HL-60 (cell line): ENCODE measurements around the gene SPON1.

Experiments used
- DNase-seq, 2 experiments: peaks; one replicate each; pipeline ENCODE4 v3.0.0-alpha.2; 2010 to 2020; ENCODE audit warnings: low read depth in 1 of 2, low spot score in 1 of 2
- H3K27ac ChIP-seq: fragments of 250-450 bp; sonication (Bioruptor Pico); replicated peaks from 2 replicates; pipeline ENCODE4 v1.5.1; 2020; ENCODE audit warnings: mild to moderate bottlenecking, moderate library complexity
- H3K27me3 ChIP-seq: fragments of 250-450 bp; sonication (Bioruptor Pico); 2 replicates; pipeline ENCODE4 v1.5.1; 2021; ENCODE audit warnings: mild to moderate bottlenecking, moderate library complexity; ENCODE audit not compliant: insufficient read depth, poor library complexity, severe bottlenecking
- H3K4me3 ChIP-seq: replicated peaks from 2 replicates; pipeline ENCODE4 v1.5.1; 2011; ENCODE audit warnings: mild to moderate bottlenecking, control low read depth, low read length; ENCODE audit not compliant: insufficient read depth
- GABPA ChIP-seq: IDR thresholded peaks from 2 replicates; pipeline ENCODE4 v1.6.1; 2012; ENCODE audit warnings: low read depth
- POLR2AphosphoS5 ChIP-seq: IDR thresholded peaks from 2 replicates; pipeline ENCODE4 v1.6.1; 2012; ENCODE audit warnings: low read depth
- SPI1 ChIP-seq: IDR thresholded peaks from 2 replicates; pipeline ENCODE4 v1.6.1; 2012; ENCODE audit warnings: low read depth, mild to moderate bottlenecking, borderline replicate concordance
- TF ChIP-seq, protein P1 (sequence below): IDR thresholded peaks from 2 replicates; pipeline ENCODE4 v1.6.1; 2012; ENCODE audit warnings: low read depth; ENCODE audit not compliant: insufficient replicate concordance
- TF ChIP-seq, protein P2 (sequence below): IDR thresholded peaks from one replicate; pipeline ENCODE4 v1.5.1; 2011; ENCODE audit warnings: low read length, control low read depth, inconsistent platforms; ENCODE audit not compliant: insufficient read depth

Gene SPON1

DNA sequence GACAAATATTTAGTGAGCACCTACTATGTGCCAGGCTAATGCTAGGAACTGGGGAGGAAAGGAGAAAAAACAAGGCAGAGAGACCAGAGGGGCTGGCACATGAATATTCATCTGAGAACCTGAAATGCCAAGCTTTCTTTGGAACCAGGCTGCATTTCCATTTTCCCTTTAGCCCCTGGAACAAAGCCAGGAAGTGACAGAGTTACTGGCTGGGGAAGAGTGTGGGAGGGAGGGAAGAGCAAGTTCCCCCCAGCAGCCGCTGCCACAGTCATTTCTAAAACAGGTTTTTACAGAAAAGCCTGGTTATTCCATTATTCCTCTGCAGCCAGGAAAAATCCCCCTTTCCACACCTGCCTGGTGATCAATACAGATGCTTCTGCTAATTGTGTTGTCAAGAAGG lies 97.0 kb downstream of the SPON1 start:
- Histone ChIP-seq H3K27ac (no peak overlapping the region), H3K27me3 (no peaks in the 10 kb centered on the region), H3K4me3 (no peak overlapping the region)
- TF ChIP-seq, protein P1, sequence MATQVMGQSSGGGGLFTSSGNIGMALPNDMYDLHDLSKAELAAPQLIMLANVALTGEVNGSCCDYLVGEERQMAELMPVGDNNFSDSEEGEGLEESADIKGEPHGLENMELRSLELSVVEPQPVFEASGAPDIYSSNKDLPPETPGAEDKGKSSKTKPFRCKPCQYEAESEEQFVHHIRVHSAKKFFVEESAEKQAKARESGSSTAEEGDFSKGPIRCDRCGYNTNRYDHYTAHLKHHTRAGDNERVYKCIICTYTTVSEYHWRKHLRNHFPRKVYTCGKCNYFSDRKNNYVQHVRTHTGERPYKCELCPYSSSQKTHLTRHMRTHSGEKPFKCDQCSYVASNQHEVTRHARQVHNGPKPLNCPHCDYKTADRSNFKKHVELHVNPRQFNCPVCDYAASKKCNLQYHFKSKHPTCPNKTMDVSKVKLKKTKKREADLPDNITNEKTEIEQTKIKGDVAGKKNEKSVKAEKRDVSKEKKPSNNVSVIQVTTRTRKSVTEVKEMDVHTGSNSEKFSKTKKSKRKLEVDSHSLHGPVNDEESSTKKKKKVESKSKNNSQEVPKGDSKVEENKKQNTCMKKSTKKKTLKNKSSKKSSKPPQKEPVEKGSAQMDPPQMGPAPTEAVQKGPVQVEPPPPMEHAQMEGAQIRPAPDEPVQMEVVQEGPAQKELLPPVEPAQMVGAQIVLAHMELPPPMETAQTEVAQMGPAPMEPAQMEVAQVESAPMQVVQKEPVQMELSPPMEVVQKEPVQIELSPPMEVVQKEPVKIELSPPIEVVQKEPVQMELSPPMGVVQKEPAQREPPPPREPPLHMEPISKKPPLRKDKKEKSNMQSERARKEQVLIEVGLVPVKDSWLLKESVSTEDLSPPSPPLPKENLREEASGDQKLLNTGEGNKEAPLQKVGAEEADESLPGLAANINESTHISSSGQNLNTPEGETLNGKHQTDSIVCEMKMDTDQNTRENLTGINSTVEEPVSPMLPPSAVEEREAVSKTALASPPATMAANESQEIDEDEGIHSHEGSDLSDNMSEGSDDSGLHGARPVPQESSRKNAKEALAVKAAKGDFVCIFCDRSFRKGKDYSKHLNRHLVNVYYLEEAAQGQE: no peak
- no peak for TF ChIP-seq POLR2AphosphoS5
- TF ChIP-seq, protein P2, sequence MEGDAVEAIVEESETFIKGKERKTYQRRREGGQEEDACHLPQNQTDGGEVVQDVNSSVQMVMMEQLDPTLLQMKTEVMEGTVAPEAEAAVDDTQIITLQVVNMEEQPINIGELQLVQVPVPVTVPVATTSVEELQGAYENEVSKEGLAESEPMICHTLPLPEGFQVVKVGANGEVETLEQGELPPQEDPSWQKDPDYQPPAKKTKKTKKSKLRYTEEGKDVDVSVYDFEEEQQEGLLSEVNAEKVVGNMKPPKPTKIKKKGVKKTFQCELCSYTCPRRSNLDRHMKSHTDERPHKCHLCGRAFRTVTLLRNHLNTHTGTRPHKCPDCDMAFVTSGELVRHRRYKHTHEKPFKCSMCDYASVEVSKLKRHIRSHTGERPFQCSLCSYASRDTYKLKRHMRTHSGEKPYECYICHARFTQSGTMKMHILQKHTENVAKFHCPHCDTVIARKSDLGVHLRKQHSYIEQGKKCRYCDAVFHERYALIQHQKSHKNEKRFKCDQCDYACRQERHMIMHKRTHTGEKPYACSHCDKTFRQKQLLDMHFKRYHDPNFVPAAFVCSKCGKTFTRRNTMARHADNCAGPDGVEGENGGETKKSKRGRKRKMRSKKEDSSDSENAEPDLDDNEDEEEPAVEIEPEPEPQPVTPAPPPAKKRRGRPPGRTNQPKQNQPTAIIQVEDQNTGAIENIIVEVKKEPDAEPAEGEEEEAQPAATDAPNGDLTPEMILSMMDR: no peak
- no peak for DNase-seq

DNA sequence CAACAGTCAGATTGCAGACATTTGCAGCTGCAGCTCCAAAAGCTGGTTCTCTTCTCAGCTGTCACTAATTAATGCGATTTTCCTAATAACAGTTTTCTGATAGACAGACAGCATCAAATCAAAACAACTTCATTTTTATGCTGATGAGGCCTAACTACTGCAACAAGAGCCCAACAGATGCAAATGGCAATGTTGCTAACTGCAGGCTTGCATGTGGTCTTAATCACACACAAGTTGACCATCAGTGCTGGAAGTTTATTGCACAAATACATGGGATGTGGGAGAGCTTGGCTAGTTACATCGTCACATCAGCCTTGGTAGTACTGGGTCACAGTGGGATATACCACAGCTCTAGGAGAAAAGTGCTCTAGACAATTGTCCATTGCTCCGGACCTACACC lies 99.2 kb downstream of the SPON1 start:
- H3K27me3 ChIP-seq: no peaks in the 10 kb centered on the region
- no peak overlapping the region for H3K27ac ChIP-seq
- no peak overlapping the region for H3K4me3 ChIP-seq
- DNase-seq: no peak
- TF ChIP-seq GABPA (no peak), POLR2AphosphoS5 (no peak), SPI1 (no peak)
- TF ChIP-seq, protein P1: no peak

DNA sequence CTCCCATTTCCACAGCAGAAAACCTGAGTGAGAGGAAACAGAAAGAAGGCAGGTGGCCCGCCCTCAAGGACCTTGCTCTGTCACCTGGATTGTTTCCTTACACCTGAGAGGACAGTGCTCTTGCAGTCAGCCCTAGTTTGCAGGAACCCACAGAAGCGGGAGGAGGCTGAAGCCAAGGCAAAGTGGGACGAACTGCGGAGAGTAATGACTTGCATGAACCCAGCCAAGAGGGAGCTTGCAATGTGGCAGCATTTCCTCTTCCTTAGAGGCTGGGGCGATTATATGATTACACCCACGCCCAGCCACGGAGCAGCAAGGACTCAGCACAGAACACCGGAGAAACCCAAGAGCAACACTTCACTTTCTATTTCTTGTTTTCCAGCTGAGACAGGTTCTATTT lies 102.6 kb downstream of the SPON1 start:
- Histone ChIP-seq H3K4me3 (no peak overlapping the region), H3K27me3 (no peaks in the 10 kb centered on the region), H3K27ac (no peak overlapping the region)
- no peak for TF ChIP-seq SPI1
- TF ChIP-seq, protein P2: no peak
- TF ChIP-seq, protein P1: no peak
- TF ChIP-seq GABPA: no peak
- no peak for TF ChIP-seq POLR2AphosphoS5
- DNase-seq: no peak

DNA sequence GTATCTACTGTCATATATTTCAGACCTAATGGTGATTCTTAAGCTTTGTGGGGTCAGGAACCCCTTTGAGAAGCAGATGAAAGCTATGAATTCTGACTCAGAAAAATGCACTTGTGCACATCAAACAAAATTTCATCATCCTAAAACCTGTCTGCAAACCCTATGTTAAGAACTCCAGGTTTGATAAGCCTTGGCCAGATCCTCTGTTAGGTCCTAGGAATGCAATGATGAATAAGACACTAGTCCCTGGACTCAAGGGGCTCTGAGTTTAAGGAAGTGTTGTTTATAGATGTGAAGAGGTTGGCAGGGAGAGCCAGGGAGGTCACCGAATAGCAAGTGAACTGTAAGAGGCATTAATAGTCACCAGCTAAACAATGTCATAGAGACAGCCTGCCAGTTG lies 103.2 kb downstream of the SPON1 start:
- Histone ChIP-seq H3K4me3 (no peak overlapping the region), H3K27me3 (no peaks in the 10 kb centered on the region), H3K27ac (no peak overlapping the region)
- TF ChIP-seq, protein P1: no peak
- TF ChIP-seq POLR2AphosphoS5 (no peak), GABPA (no peak), SPI1 (no peak)
- TF ChIP-seq, protein P2: no peak
- no peak for DNase-seq
